CD4-positive, alpha-beta T cell treated with Interleukin-10 for 1 hour (primary cell): ENCODE measurements around the gene GMPR.

ENCODE experiments used
- DNase-seq: peaks from one replicate; pipeline ENCODE4 v3.0.0-alpha.2; 2020

GMPR gene

DNA sequence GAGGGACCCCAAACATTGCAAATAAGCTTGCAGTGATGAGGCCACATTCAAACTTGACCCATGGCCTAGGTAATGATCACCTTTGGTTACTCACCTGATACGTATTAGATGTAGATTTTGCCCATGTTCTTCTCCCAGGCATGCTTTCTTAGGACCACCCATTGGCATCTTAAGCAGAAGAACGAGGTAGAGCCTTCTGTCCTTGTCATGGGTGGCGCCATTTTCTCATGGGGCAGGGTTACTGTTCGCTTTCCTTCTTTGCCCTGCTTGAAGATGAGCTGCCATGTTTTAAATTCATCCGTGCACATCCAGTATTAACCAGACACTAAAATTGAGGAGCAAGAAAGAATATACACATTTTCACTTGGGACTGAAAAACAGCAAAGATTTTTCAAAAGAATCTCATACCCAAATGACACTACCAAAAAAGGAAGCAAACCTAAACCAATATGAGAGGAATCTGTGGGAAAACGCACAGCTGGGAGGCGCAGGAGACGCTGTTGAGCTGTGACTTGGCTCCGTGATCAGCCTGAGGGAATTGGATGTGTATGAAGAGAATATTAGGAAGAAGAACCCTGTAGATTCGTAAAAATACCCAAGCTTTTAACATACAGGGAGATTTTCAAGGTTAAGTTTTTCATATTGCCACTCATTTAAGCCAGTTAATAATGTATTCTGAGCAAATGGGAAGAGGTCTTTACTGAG, 36.6 kb downstream of the GMPR start:
- no peak for DNase-seq

DNA sequence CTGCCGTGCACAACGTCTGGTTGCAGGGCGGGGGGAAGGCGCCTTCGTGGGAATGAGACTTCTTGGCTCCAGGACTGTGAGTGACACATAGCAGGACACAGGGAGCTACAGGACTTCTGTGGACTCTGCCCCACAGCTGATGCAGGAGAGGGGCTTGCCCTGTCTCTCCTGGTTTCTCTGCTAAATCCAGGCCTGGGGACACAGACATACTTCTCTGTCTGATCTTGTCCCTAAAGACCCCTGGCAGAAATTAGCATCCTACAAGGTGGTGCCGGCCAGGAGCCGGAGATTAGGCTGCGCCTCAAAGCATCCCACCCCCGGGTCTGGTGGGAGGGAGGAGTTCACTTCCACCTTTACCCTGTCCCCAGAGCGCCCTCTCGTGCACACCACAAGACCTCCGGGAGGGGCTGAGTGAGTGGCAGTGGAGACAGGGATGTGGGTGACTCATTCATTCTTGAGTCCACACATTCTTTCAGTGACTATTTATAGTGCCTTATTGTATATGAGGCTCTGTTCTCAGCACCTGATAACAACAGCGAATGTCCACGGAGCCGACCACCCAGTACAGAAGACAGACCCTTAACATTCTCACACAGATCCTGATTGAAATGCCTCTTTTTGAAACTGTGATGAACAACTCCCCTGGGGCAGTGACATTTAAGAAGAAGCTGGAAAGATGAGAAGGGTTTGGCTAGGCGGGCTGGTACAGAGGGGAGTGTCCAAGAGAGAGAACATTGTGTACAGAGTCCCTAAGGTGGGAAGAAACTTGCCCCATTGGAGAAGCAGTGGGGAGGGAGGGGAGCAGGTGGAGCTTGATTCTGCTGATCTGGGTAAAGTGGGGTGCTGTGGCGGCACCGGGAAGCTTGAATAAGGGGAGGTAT, 39.0 kb downstream of the GMPR start:
- no peak for DNase-seq

DNA sequence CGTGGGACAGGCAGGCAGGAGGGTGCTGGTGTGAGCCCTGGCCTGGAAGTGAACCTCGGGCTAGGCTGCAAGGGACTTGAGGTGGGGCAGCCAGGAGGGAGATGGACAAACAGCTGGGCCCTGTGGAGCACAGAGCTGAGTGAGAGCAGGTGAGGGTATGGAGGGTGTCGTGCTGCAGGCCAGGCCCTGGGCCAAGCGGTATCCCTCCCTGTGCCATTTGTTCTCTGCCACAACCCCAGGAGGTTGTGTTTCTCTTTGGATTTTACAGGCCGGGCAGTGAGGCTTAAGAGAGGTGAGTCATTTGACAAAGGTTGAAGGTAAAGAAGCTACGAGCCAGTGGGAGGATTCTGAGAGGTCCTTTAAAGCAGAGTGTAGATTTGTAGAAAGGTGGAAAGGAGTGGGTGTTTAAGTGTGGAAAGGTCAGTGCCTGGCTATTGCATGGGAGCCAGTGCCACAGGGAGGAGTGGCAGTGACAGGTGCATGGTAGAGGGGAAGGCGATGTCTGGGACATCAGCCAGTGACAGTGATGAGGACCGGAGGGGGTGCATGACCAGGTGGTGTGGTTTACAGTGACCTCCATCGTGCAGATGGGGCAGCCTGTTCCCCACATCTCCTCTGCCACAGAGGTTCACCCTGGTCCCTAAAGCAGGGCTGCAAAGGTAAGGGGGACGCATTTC, 39.8 kb downstream of the GMPR start:
- DNase-seq = no peak

DNA sequence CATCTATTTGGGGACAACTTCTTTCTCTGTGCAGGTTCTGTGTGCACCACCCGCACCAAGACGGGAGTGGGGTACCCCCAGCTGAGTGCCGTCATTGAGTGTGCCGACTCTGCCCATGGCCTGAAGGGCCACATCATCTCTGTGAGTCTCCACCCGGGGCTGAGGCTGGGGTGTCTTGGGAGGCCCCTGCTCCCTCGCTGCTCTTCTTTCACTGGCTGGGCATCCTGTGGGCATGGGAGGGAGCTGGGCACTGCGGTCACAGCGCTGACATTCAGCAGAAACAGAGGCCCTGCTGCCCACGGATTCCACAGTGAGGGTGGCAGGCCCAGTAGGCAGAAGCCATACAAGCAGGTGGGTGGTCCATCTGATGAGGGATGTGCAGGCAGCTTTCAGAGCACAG, 40.4 kb downstream of the GMPR start:
- no peak for DNase-seq

DNA sequence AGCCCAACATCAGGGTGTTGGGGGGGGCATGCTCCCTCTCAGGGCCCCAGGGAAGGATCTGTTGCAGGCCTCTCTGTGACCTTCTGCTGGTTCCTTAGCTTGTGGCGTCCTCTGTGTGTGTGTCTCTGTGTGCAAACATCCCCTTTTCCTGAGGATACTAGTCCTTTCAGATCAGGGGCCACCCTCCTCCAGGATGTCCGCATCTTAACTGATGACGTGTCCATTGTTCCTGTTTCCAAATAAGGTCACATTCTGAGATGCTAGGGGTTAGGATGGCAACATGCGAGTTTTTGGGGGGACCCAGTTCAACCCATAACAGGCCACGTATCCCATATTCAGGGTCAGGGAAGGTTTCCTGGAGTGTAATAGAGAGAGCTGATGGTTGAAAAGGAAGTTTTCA, 40.9 kb downstream of the GMPR start:
- no peak for DNase-seq

DNA sequence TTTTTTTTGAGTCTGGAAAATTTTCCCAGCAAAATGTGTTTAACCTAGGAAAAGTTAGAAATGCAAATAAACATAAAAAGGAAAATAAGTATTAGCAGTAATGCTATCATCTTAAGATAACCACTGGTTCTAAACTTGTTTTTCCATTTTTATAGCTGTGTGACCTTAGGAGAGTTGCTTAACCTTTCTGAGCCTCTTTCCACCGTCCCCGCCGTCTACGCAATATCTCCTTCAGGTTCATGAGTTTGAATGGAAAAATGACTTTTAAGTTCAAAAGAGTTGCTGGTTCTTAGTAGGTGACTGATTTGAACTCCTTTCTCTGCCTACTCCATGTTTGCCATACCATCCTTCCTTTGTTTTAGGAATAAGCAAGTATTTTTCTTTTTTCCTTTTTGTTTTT, 44.0 kb downstream of the GMPR start:
- DNase-seq = no peak

DNA sequence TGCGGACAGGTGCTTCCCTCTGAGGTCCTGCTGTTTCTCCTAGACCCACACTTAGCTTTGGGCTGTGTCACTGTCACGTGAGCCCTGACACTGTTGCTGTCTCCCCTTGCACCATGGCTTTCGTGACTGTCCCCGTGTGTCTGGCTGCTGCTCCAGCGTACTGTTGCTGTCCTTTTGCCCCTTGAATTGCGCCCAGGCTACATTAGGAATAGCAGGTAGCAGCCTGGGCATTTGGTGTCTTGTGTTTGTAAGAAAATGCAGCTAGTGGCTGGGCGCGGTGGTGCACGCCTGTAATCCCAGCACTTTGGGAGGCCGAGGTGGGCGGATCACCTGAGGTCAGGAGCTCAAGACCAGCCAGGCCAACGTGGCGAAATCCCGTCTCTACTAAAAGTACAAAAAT, 46.1 kb downstream of the GMPR start:
- no peak for DNase-seq

DNA sequence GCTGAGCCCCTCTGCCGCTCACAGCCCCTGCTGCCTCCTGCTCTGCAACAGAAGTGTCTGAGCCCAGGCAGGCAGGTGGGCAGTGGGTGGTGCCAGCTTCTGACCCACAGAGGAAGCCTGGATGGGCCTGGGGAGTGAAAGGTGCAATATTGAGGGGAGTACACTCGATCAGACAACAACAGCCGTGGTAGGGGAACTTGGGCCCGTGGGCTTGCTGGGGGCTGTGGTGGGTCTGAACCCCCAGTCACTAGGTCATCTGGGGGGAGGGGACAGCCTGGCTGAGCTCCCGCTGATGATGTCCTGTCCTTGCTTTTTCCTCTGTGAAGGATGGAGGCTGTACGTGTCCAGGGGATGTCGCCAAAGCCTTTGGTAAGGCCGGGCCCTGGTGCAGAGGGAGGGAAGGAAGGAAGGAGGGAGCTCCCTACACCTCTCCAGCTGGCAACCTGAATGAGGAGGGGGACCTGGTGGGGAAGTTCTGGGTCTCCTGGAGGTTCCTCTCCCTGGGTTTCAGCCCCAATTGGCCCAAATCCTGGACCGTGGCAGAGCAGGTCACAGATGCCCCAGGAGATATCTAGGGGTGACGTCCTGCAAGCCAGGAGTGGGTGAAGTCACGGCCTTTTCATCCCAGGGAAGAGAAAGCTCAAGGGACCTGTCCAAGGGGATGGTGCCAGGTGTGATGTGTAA, 47.2 kb downstream of the GMPR start:
- DNase-seq = no peak

DNA sequence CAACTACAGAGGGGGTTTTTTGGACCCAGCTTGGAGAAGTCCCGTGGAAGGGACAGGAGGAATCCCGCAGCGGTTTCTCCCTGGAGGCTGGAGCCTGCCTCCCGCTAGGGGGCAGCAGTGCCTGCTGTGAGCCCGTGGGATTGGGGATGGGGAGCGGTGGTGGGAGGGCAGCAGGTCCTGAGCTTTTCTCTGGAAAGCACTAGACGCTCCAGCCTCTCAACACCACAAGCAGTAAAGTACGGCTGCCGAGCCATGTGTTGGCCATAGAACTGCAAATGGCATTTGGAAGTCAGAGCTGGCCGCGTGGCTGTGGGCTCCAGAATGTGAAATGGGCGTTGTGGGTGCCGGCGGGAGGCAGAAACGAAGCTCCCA, 47.8 kb downstream of the GMPR start:
- peak; percentile 10 for DNase-seq

DNA sequence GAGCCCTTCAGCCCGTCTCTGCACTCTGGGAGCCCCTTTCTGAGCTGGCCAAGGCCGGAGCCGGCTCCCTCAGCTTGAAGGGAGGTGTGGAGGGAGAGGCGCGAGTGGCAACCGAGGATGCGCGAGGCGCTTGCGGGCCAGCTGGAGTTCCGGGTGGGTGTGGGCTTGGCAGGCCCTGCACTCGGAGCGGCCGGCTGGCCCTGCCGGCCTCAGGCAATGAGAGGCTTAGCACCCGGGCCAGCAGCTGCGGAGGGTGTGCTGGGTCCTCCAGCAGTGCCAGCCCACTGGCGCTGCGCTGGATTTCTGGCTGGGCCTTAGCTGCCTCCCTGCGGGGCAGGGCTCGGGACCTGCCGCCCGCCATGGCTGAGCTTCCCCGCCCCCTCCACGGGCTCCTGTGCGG, 49.8 kb downstream of the GMPR start:
- DNase-seq = no peak

DNA sequence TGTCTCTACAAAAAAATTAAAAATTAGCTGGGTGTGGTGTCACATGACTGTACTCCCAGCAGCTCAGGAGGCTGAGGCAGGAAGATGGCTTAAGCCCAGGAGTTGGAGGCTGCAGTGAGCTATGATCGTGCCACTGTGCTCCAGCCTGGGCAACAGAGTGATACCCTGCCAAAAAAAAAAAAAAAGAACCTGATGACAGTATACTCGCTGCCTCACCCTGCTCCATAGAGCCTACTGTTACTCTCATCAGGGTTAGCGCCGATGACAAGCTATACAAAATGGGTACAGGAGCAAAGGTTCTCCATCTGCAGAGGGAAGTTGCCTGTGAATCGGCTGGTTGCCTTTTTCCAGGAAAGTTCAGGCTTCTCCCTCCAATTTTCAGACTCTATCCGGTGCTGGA, 53.4 kb downstream of the GMPR start:
- no peak for DNase-seq

DNA sequence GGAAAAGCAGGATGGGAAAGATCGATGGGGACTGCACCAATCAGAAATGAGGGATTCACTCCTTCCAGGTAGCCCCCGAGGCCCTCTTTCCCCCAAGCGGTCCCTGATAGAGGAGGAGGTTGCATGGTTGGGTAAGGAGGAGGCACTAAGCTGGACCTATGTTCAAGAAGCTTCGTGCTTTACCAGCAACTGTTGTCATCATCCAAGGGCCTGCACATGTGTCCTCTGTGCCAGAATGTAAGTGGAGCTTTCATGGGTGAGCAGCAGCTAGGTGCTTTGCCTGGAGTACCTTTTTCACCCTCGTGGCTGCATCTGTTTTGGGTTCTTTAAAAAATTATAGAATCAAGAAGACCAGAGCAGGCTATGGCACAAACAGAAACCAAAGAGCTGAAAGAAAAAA, 54.0 kb downstream of the GMPR start:
- no peak for DNase-seq

DNA sequence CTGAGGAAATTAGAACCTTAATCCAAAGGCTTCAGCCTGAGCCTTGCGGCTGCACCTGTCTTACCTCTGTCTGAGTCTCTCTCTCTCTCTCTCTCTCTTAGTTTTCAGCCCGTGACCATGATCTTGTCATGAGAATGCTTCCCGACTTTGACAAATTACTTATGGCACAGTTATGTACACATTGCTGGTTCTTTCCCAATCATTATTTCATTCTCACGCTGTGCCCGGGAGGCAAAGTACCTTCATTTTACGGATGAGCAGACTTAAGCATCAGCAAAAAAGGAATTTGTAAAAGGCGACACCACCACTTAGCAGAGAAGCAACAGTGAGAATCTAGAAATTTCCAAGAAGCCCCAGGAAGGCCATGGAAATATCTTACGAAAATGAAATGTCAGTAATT, 54.6 kb downstream of the GMPR start:
- DNase-seq = no peak

DNA sequence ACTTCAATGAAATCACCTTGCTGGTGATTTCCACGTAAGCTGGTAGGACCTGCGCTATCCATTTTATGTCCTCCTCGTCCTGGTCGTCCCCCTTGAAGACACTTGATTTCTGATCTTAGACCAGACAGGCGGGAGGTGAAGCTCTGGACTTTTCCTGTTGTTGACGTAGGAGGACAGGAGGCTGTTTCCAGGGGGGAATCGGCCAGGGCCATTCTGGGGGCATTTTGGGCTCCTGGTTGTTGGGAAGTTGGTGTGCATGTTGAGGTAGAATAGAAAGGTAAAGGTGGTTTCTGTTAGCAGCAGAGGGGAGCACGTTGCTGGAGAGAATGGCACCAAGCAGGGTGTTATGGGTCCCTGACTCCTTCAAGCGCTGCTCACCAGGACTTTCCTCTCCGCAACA, 56.0 kb downstream of the GMPR start:
- no peak for DNase-seq

DNA sequence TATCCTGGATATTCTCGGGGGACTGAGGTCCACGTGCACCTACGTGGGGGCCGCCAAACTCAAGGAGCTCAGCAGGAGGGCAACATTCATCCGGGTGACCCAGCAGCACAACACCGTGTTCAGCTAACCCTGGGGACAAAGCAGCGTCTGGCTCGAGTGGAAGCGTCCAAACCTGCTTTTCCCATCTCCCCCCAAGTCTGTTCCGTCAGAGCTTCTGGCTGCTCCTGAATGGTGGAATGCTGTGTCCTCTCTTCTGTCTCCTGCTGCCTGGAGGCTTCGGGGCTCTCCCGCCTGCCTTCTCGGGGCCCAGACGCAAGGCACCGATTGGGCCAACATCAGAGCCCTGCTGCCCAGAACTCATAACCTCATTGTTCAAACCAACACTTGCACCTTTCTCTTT, 56.7 kb downstream of the GMPR start:
- no peak for DNase-seq

DNA sequence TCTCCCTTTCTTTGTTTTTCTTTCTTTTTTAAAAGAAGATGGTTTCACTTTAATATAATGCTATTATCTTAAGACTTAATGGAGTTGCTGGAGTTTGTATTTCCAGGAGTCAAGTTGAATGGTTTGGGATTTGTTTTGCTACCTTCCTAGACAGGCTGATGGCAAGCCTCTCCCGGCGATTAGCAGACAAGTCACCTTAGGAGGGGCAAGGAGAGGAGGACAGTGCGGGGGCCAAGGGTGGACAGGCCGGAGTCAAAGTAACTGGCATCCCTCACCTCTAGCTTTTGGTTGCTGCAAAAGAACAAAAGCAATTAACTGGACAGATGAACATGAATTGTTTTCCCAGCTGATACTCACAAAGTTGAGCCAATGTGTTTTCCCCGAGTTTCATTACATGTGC, 57.1 kb downstream of the GMPR start:
- no peak for DNase-seq

DNA sequence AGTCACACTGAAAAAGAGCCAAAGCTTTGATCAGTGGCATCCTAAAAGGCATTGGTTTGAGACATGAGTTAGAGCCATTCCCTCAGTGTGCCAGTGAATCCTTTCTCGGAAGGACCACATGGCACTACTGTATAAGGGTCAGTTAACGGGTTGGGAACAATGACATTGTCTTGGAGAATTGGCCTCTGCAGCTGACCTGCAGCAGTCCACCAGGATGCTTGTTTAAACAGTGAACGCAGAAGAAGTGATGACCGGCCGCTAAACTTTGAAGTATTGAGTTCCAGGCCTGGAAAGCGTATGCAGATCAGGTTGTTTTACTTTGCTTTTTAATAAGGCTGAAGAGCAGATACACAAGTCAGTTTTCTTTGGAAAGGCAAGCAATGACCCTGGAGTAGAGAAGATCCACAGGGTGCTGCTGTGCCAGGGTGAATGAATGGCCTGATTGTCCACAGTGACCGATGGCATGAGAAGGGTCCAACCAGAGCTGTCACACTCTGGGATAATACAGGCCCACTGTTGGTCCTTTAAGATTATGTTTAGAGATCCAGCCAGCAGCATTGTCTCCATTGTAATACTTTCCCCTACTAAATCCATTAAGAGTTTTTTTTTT, 57.8 kb downstream of the GMPR start:
- DNase-seq = no peak

DNA sequence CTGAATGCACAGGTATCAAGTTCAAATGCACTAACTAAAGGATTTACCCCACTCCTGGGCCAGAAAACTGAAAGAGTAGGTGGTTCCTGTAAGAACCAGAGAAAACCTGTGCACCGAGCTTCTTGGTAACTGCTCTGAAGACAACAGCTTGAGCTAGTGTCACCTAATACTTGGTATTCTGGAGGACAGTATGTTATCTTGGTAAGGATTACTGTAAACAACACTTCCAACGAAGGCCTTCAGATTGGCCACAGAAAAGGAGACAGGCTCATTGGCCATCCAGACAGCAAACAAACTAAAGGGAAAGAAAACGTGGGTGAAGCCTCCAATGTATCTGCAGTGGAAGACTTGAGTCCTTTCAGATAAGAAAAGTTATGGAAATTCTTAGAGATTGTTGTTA, 61.5 kb downstream of the GMPR start:
- no peak for DNase-seq

DNA sequence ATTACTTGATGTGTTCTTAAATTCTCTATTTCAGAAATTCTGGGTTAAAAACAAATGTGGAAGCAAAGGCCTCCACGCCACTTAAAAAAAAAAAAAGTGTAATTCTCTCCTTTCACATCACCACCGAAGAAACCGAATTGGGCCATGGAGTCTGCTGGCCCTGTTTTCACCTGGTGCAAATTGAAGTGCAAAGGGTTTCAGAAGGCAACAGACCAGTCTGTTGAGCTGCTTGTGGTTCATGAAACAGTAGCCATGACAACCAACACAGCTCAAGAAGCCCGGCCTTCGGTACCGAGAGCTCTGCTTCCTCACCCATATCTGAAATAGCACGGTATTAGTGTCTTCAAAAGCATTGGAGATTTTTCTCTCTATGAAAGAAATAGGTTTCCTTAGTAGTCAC, 63.1 kb downstream of the GMPR start:
- DNase-seq = no peak

DNA sequence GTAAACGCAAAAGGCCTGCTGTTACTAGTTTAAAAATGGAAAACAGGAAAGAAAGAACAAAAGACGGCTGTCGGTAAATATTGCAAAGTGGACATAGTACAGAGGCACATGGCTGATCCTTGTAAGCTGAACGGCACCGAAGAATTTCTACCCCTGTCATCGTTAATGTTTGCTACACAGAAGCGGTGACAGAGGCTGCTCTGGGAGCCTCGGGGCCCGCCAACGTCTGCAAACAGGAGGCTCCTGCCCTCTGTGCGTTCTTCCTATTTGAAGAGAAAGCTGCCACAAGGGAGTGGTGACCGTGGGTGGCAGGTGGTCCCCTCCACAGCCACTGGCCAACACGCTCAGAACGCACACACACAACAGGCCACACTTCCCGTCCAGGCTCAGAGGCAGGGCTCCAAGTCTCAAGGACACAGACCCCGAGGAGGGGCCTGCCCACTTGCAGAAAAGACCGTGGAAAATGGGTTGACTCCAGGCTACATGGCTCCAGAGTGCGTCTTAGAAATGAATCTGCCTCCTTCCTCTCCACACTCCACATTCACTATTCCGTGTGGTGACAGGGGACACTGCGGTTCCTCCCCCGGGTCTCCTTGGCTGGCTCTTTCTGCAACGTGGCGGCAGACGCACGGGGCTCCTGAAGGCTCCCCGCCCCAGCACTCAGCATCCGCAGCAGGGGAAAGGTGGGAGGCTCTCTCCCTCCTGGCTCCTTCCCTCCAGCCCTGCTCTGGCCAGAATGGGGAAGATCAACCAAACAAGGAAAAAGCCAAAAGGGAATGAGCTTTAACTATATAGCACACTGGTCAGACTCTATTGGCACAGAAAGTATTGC, 64.5 kb downstream of the GMPR start:
- no peak for DNase-seq

DNA sequence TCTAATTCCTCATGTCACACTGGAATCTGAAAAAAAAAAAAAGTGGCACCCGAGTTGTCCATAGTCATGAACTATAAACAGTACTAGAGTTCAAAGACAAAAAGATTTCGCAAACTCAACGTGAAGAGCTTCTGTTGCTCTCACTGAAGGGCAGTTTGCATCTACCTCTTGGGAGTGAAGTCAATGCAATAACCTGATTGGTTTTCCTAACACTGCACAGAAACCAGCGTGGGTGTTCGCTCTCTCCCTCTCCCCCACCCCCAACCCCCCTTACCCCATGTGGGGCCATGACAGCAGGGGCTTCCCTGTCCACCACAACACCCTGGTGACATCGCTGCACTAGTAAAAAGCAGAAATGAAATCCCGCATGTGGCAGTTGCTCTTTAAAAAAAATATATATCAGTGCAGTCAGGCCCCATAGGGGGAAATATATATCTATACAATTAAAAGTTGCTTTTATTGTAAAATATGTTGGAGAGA, 66.9 kb downstream of the GMPR start:
- no peak for DNase-seq

DNA sequence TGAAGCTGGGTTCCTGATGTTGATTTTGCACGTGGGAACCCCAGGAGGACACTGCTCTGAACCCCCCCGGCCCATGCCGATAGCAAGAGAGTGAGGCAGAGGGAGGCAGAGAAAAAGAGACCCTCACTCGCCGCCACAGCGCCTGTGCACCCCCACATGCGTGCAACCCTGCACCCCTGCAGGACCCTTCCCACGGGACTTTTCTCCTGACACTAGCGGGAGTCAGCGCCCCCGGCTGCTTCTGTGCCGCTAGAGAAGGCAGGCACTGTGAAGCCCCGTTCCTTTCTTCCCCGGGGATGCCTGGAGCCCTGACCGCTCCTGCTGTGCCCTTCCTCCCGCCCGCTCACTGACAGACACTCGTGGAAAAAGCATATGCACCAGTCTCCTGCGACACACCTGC, 67.4 kb downstream of the GMPR start:
- DNase-seq = no peak
